HFF-Myc (cell line): ENCODE data around the gene SLAIN2.

Source experiments
- DNase-seq: peaks from one replicate; pipeline ENCODE4 v3.0.0-alpha.2; 2011; ENCODE audit warnings: low read depth; ENCODE audit errors: extremely low read depth
- H3K4me3 ChIP-seq: replicated peaks from 2 replicates; pipeline ENCODE4 v1.5.1; 2011; ENCODE audit warnings: low read depth, mild to moderate bottlenecking, control low read depth, low read length
- TF ChIP-seq, protein P1 (sequence below): IDR thresholded peaks from 2 replicates; pipeline ENCODE4 v1.5.1; 2012; ENCODE audit warnings: mild to moderate bottlenecking, low read depth, low read length, control low read depth; ENCODE audit errors: missing control alignments

SLAIN2 gene

GRCh38 chr4:48366611-48367010, 25.3 kb downstream of the SLAIN2 start:
- DNase-seq: no peak
- no peak overlapping the region for H3K4me3 ChIP-seq
- TF ChIP-seq, protein P1, sequence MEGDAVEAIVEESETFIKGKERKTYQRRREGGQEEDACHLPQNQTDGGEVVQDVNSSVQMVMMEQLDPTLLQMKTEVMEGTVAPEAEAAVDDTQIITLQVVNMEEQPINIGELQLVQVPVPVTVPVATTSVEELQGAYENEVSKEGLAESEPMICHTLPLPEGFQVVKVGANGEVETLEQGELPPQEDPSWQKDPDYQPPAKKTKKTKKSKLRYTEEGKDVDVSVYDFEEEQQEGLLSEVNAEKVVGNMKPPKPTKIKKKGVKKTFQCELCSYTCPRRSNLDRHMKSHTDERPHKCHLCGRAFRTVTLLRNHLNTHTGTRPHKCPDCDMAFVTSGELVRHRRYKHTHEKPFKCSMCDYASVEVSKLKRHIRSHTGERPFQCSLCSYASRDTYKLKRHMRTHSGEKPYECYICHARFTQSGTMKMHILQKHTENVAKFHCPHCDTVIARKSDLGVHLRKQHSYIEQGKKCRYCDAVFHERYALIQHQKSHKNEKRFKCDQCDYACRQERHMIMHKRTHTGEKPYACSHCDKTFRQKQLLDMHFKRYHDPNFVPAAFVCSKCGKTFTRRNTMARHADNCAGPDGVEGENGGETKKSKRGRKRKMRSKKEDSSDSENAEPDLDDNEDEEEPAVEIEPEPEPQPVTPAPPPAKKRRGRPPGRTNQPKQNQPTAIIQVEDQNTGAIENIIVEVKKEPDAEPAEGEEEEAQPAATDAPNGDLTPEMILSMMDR: no peak

- no peak overlapping the region for H3K4me3 ChIP-seq
- DNase-seq: no peak
- TF ChIP-seq, protein P1: no peak
Measured at GRCh38 chr4:48367016-48367415, 25.7 kb downstream of the SLAIN2 start.

DNA sequence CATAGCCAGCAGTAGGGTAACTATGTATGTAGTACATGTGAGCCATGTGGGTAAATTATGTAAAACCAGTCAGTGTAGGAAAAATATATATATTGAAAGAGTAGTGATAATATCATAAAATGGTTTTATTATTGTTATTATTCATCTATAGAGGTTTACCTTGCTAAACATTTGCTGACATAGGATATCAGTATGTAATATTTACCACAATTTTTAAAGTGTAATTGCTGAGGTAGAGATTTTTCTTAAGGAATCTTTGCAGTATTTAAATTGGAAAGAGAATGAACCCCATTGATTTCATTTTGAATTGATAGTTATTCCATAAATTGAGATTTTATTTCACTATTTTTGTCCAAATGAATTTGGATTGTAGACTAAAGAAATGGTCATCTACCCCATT, 27.1 kb downstream of the SLAIN2 start:
- DNase-seq: no peak
- TF ChIP-seq, protein P1: no peak
- no peak overlapping the region for H3K4me3 ChIP-seq

DNA sequence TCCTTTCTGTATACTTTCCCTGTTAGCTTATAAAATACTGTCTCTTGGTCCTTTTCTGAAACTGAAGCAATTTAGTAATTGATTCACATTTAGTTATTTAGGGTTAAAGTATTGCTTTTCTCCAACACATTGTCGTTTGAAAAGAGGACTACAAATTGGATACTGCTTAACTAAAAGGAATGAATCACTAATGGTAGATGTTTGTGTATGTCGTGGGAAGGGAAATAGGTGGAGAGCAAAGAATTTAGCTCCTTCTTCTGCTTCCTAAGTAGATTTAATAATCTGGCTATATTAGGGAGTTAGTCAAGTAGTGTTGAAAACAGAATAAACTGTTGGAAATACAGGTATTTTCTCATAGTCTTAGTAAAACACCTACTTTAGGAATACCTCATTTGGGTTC, 27.9 kb downstream of the SLAIN2 start:
- TF ChIP-seq, protein P1: no peak
- no peak for DNase-seq
- H3K4me3 ChIP-seq: no peak overlapping the region

DNA sequence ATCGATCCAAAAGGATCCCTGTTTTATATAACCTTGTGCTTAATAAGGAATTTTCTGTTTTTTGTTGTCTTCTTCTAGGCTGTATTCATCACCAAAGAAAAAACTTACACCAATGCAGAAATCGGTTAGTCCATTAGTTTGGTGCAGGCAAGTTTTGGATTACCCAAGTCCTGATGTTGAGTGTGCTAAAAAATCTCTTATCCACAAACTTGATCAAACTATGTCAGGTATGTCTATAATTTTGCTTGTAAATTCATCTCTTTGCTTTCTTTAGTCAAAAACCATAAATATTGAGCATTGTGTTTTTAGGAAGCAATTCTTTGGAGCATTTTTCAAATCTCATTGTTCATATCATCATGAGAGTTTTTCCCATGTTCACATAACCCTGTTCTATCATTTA, 28.4 kb downstream of the SLAIN2 start:
- DNase-seq: no peak
- TF ChIP-seq, protein P1: no peak
- H3K4me3 ChIP-seq: no peak overlapping the region

GRCh38 chr4:48370260-48371134, 29.2 kb downstream of the SLAIN2 start:
- DNase-seq: no peak
- no peak overlapping the region for H3K4me3 ChIP-seq
- TF ChIP-seq, protein P1: no peak
